Measurements from ENCODE around the gene TMEM47.

DNA sequence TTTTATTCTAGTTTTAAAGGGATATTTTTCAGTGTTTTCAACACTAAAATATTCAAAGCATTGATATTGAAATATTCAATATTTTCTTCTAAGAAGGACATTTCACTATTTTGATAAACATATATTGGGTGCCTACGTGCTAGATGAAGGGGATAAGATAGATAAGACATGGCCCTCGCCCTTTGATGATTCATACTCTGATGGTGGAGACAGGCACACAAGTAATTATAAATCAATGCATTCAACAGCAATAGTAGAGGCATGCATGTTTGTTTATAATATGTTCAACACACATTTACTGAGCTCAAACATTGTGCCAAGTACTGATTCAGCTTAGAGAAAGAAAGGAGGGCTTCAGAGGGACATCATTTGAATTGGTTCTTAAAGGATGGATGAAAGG is 22.7 kb downstream of the TMEM47 start:
- TF ChIP-seq CTCF (conservative IDR thresholded peaks at IDR 0.05; ENCODE audit: low read depth, low read length) (no peak), EZH2 (IDR thresholded peaks at IDR 0.05; ENCODE audit: low read length, unreplicated experiment) (no peak)
